Airway epithelial cell (primary cell): Measurements from ENCODE around the gene GTF2I. TPM values are rescaled to one million over a fixed set of nuclear protein-coding genes. Genes with fewer than 3 reads are reported as not detected.

Experiments used
- total RNA-seq: library from RNA; depleted of rRNA; stranded (reverse); fragments of >200 nt; gene quantifications from 2 replicates; pipeline ENCODE4 v1.2.3, GENCODE V29; 2015

GTF2I gene
- total RNA-seq = 104 and 108 TPM in 2 replicates

GRCh38 chr7:74657692-74658177, at the start of gene GTF2I:
GTF2I (plus strand) TSS chr7:74657718; CDS start chr7:74689129, 31,411 bp downstream.

GRCh38 chr7:74773760-74774750, 116.5 kb downstream of the GTF2I start, which contains the start of gene NCF1:
NCF1 (plus strand) TSS chr7:74774011; CDS start chr7:74774032, 21 bp downstream.

Other genes starting within 250 kb of the GTF2I start
- 18.0 and 21.3 TPM in 2 replicates for gene GTF2IRD1, start 203.8 kb upstream of the GTF2I start, total RNA-seq
- gene NCF1, start 116.3 kb downstream of the GTF2I start, total RNA-seq = 2.1 and 2.7 TPM in 2 replicates
- 3.7 and 5.9 TPM in 2 replicates for gene GTF2IRD2, start 193.9 kb downstream of the GTF2I start, total RNA-seq